Measurements from ENCODE around the gene FMO1.

DNA sequence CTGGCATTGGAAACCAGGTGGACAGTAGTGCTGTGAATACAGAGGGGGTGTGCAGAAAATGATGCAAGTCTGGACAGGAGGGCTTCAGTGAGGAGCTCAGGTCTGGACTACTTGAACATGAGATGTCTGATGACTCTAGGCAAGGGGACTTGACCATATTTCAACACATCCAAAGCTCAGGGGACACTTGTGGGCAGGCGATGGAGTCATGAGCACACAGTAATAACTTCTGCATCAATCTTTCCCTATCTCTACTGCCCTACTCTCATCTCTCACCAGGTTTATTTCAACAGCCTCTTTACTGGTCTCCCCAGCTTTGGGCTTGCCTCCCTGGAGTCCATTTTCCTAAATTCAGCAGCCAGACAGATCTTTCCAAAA lies 41.3 kb upstream of the FMO1 start:
- TF ChIP-seq, protein P1, sequence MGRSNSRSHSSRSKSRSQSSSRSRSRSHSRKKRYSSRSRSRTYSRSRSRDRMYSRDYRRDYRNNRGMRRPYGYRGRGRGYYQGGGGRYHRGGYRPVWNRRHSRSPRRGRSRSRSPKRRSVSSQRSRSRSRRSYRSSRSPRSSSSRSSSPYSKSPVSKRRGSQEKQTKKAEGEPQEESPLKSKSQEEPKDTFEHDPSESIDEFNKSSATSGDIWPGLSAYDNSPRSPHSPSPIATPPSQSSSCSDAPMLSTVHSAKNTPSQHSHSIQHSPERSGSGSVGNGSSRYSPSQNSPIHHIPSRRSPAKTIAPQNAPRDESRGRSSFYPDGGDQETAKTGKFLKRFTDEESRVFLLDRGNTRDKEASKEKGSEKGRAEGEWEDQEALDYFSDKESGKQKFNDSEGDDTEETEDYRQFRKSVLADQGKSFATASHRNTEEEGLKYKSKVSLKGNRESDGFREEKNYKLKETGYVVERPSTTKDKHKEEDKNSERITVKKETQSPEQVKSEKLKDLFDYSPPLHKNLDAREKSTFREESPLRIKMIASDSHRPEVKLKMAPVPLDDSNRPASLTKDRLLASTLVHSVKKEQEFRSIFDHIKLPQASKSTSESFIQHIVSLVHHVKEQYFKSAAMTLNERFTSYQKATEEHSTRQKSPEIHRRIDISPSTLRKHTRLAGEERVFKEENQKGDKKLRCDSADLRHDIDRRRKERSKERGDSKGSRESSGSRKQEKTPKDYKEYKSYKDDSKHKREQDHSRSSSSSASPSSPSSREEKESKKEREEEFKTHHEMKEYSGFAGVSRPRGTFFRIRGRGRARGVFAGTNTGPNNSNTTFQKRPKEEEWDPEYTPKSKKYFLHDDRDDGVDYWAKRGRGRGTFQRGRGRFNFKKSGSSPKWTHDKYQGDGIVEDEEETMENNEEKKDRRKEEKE (IDR thresholded peaks at IDR 0.05), result no peak
- TF ChIP-seq, protein P2, sequence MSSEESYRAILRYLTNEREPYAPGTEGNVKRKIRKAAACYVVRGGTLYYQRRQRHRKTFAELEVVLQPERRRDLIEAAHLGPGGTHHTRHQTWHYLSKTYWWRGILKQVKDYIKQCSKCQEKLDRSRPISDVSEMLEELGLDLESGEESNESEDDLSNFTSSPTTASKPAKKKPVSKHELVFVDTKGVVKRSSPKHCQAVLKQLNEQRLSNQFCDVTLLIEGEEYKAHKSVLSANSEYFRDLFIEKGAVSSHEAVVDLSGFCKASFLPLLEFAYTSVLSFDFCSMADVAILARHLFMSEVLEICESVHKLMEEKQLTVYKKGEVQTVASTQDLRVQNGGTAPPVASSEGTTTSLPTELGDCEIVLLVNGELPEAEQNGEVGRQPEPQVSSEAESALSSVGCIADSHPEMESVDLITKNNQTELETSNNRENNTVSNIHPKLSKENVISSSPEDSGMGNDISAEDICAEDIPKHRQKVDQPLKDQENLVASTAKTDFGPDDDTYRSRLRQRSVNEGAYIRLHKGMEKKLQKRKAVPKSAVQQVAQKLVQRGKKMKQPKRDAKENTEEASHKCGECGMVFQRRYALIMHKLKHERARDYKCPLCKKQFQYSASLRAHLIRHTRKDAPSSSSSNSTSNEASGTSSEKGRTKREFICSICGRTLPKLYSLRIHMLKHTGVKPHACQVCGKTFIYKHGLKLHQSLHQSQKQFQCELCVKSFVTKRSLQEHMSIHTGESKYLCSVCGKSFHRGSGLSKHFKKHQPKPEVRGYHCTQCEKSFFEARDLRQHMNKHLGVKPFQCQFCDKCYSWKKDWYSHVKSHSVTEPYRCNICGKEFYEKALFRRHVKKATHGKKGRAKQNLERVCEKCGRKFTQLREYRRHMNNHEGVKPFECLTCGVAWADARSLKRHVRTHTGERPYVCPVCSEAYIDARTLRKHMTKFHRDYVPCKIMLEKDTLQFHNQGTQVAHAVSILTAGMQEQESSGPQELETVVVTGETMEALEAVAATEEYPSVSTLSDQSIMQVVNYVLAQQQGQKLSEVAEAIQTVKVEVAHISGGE (CRISPR knock-in tag; IDR thresholded peaks at IDR 0.05), result no peak
